GM21723 (cell line): ENCODE data around the gene ALPL.
A peak's percentile ranks its signal among the peaks of the same experiment; 100 is the strongest.
"Not testable (repeated sequence)": the region's sequence is repeated elsewhere in the genome, so short reads cannot be mapped to it uniquely, and the experiment has no call there.

ENCODE experiments used
- ATAC-seq: cut with Tn5 transposase; IDR thresholded peaks from one replicate; pipeline ENCODE4 v1.9.1; 2021; ENCODE audit warnings: mild to moderate bottlenecking, moderate library complexity; ENCODE audit not compliant: unreplicated experiment

Gene ALPL

DNA sequence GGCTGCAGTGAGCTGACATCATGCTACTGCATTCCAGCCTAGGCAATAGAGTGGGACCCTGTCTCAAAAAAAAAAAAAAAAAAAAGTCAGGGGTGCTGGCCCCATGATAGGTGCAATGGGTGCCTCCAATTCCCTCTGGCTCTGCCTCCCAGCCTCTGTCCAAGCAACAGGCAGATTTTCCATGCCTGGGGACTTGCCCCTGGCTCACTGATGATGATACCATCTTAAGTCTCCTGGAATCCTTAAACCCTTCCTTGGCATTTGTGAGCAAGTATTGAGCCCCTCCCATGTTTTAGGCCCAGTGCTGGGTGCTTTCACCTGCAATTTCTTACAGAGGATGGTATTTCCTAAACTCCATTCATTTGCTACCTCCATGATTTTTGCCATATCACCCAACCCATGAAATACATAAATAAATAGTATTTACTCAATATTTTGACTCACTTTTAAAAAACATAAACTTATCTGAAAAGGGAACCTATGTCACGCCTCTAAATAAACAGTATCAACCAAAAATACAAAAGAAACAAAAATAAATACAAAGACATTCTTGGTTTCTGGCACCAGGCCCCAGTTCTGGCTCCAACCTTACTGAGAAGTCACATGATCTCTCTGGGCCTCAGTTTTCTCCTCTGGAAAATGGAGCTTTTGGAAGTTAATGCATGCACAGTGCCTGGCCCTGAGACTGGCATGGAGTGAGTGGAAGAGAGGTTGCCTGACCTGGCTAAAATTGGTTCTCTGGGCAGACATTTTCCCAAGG is 1.5 kb upstream of the ALPL start:
- no peak for ATAC-seq

DNA sequence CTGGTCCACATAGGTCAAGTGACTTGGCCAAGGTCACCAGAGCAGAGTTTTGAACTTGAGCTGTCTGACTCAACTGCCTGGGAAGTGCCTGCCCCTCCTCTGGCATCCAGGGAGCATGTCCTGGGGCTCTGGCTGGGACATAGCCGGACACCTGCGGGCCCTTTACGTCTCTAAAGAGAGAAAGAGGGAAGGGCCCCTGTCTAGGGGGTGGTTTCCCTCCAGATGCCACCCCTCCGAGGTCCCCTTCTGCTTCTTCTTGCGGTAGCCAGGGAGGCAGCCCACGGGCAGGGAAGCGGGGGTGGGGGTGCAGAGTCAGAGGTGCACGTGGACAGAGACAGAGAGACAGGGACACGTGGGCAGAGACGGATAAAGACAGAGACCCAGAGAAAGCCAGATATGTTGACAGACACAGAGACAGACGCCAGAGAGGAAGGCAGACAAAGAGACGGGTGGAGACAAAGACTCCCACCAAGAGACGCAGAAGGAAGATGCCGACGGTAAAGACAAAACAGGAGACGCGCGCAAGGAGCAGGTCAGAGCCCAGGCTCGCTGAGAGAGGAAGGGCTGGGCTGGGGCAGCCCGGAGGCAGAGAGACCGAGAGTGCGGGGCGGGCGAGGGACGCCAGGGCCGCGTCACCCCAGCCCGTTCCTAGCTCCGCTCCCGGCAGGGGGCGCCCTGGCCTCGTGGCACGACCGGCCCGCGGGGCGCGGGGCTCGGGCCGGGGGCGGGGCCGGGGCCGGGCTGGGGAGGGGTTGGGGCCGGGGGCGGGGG is 458 bp upstream of the ALPL start:
- ATAC-seq, result no peak

DNA sequence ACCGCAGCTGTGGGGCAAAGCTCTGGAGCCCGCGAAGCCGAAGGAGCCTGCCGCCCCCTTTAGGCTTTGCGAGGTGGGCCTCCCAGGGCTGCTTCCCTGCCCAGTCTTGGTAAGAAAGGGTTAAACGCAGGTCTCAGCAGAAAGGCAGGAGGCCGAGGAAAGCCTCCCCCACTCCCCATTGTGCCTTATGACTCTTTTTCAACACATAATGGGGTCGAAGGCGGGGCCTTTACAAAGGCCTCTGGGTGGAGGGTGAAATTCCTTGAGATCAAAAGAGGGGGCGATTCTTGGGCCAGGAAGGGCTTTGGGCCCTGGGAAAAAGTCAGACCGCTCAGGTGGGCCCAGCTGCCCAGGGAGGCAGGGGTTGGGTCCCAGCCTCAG is 880 bp downstream of the ALPL start:
- ATAC-seq, result no peak

DNA sequence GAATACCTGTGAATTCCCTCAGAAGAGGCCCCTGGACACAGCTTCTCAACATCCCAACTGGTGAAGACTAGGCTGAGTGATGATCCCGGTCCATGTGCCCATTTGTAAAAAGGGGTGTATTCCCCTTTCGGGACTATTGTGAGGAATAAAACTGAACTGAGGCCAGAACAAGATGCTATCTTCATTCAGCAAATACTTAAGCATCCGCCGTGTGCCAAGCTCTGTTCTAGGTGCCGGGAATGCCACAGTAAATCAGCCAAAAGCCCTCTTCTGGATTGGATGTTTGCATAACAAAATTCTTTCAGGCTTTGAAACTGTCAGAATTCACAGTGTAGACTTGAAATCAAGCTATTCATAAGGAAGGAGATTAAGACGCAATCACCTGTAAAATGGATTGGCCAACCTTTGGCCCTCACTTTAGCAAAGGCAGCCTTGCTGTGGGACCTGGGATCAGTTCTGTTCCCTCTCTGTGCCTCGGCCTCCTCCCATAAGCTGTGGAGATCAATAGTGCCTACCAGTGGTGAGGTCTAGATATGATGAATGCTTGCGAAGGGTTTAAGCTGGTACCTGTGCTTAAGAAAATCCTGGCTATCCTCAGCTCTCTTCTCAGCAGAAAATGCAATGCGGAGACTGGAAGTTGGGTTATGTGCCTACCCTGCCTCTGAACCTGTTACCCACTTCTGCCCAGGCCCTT is 1.8 kb downstream of the ALPL start:
- no peak for ATAC-seq

DNA sequence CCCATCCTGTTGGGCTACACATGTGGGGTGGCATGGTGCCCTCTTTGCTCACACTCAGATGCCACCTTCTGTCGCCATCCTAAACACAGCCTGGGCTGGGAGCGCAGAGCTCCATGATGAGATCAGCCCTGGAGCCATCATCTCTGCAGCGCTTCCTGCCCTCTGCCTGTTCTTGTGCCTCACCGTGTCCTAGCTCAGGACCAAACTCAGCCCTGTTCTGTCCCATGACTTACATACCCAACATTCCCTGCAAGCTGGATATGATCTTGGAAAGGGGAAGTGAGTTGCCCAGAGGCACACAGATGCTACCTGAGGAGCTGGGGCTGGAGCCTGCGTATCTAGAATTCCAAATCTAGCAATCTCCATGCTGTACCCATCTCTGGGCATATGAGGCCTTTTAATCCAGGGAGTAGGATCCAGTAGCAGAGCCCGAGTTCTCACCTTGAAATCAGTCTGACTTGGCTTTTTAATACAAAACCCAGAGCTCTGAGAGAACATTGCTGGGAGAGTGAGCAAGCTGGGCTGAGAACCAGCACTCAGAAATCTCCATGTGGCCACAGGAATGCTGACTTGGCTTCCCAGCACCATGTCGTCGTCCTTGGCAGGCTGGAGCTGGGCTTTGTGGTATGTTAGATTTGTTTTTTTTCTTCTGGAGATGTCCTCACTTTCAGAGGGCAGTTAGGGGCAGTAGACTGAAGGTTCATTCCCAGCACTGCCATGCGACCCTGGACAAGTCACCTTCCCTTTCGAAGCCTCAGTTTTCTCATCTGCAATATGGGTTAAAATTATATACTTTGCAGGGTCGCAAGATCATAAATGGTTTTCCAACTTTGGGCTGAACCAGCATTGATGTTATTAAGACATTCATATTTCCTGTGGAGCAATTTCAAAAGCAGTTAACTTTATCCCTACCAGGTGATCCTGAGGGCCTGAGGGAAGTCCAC is 2.6 kb downstream of the ALPL start:
- ATAC-seq, result no peak

DNA sequence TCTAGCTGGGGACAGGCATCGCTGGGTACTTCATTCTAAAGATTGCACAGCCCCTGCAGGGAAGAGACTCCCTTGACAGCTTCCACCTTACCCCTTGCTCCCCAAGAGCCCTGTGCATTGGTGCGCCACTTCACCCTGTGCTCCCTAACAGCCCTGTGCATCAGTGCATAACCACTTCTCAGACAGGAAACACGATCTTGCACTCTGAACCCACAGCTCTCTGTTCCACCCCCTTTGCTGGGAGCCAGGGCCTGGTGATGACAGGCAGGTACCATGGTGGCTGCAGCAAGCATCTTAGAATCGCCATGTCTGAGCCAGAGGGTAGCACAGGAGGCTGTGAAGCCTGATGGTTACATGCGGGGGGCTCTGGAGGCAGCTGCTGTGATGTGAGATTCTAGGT is 5.0 kb downstream of the ALPL start:
- peak; percentile 73 for ATAC-seq

DNA sequence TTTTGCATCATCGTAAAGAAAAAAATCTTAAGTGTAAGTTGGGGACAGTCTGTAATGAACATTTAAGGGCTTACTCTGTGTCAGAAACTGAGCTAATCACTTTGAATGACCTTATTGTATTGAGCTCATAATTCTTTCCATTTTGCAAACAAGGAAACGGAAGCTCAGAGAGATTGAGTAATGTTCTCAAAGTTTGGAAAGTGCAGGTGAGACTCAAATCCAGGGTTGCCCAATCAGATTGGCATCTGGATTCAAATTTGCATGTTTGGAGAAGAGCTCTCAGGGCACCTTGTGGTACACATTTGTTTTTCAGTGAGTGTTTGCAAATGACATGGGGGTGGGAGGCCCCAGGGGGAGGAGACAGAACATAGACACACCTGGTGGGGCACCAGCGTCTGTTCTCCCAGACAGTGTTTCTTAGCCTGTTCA is 8.0 kb downstream of the ALPL start:
- no peak for ATAC-seq

DNA sequence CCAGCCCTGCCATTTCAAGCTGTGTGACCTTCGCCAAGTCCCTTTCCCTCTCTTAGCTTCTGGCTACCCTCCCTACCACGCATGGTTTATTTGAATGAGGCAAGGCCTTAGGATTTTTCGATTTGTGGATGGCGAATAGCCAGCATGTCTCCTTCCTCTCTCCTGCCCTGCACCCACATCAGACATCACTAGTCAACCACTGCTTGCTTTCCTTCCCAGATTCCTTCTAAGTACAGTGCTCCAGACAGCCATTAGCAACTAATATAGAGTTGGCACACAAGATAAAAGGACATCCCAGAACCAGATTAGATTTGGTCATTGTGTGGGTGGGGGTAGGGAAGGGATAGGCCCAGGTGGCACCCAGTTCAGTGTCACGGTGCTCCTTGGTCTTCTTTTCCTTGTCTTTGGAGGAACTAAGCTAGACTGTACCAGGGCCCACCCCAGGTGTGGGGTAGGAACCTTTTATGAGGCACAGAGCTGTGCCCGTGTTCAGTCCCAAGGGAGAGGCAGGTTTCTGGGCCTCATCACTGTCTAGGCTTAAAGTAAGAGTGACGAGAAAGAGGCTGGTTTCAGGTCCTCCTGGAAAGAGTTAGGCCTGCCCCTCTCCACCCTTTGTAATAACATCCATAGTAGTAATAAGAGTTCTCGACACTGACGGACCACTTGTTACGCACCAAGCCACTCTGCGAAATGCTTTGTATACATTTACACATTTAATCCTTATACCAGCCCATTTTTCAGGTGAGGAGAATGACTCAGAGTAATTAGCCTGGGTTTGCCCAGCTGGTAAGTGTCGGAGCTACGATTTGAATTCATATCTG is 8.6 kb downstream of the ALPL start:
- ATAC-seq, result no peak

DNA sequence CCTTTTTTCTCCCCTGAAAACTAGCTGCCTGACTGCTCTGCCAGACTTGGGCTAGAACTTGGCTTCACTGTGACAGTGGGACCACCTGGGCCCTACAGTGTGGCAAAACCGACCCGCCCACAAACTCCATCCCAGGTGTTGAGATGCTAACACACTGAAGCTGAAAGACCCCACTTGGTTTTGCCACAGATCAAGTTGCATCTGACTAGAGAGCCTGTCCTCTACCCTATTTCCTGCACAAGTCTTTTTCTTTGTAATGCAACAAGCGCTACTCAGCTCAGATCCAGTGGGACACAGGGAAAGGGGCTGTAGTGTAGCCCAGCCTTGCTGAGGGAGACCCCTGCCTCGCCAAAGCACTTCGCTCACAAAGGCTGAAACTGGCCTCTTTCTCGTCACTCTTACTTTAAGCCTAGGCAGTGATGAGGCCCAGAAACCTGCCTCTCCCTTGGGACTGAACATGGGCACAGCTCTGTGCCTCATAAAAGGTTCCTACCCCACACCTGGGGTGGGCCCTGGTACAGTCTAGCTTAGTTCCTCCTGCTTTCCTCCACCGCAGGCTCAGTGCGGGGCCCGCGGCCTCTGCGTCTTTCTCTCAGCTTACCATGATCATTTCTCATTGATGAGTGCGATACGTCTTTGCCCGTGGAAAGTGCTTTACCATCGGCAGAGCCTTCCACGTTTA is 9.7 kb downstream of the ALPL start:
- no peak for ATAC-seq

DNA sequence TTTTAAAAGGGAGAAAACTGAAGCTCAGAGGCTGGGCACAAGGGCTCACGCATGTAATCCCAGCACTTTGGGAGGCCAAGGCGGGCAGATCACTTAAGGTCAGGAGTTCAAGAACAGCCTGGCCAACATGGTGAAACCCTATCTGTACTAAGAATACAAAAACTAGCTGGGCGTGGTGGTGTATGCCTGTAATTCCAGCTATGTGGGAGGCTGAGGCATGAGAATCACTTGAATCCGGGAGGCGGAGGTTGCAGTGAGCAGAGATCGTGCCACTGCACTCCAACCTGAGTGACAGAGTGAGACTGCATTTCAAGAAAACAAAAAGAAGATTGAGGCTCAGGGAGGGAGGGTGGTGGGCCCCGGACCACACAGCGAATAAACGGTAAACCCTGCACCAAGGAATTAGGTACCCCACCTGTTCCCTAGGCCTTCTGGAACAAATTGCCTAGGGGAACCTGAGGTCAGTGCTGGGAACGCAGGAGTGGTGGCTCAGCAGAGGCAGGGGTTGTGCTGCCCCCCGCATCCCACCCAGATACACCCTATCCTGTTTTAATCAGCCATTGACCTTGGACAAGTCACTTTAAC is 10.4 kb downstream of the ALPL start:
- ATAC-seq, result not testable (repeated sequence)

DNA sequence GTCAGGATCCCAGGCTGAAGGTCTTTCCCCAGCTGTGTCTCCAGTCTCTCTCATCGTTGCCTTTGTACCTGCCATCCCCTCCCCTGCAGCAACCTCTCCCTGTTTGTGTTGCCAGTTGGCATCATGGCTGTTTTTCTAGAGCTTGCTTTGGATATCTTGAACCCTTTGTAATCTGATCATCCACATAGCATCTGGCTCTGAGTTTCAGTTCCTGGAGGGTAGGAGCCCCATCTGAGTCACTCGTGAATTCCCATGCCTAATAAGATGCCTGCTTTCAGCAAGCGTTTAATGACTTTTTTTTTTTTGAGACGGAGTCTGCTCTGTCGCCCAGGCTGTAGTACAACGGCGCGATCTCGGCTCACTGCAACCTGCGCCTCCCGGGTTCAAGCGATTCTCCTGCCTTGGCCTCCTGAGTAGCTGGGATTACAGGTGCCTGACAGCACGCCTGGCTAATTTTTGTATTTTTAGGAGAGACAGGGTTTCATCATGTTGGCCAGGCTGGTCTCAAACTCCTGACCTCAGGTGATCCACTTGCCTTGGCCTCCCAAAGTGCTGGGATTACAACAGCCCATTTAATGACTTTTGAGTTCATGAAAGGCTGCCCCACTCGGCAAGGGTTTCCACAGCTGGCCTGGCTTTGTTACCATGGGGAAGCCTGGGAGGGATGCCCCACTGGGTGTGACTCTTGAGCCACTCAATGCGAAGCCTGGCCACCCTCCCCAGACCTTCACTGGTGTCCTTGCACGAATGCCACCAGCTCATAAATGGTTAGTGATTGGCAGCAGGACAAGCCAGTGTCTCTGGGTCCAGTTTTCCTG is 11.9 kb downstream of the ALPL start:
- ATAC-seq, result no peak

DNA sequence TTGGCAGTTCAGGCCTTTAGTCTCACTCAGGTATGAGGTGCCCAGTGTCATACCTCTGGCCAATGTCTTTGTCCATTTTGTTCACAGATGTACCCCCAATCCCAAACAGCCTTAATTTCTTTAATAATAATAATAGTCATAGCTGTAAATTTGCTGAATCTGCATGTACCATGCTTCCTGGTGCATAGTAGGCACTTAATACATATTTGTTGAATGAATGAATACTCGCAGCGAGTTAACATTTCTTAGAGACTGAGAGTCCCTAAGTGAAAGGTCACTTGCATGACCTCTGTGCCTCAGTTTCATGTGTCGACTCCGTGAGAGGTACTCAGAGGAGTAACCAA is 12.5 kb downstream of the ALPL start:
- ATAC-seq, result no peak

DNA sequence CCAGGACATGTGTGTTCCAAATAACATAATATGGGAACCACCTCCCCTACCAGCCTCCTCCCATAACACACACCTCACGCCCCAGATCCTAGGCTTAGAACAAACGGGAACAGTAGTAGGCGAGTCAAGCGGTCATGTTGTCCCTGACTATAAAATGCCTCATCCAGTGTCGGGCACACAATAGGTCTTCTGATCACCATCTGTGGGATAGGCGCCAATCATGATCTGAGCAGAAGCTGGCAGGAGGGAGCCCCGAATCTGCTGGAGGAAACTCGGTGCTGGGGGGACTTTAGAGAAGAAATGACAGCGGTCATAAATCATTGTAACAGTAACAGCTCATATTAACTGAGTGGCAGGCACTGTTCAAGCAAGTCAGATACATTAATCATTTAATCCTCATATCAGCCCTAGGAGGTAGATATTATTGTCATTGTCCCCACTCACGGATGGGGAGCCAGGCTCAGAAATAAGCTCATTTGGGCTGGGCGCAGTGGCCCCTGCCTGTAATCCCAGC is 13.4 kb downstream of the ALPL start:
- no peak for ATAC-seq

DNA sequence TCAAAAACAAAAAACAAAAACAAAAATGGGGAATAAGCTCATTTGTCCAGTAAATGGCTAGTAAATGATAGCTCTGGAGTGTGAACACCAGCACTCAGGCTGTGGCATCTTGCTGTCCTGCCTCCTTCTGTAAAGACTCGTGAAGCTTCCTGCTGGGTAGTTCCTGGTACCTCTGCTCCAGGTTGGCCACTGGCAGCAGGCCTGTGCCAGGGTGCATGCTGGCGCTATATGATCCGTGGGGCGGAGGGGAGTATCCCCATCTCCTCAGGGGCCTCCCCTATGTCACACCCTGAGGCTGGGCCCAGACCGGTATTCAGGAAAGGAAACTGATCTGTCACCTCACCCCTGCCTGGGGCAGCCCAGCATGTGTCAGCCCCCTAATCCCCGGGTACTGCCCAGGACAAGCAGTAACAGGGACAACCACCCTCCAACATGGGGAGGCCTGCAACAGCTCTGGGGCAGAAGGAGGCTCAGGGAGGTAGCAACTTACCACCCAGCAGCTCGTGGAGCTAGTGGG is 14.1 kb downstream of the ALPL start:
- ATAC-seq, result no peak

DNA sequence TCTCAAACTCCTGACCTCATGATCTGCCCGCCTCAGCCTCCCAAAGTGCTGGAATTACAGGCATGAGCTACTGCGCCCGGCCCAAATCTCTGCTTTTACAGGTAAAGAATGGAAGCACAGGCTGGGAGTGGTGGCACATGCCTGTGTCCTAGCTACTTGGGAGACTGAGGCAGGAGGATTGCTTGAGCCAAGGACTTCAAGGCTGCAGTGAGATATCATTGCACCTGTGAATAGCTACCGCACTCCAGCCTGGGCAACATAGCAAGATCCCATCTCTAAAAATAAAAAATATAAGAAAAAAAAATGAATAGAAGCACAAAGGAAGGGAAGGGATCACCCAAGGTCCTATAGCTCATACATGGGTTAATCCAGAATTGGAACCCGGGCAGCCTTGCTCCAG is 15.0 kb downstream of the ALPL start:
- ATAC-seq, result no peak

DNA sequence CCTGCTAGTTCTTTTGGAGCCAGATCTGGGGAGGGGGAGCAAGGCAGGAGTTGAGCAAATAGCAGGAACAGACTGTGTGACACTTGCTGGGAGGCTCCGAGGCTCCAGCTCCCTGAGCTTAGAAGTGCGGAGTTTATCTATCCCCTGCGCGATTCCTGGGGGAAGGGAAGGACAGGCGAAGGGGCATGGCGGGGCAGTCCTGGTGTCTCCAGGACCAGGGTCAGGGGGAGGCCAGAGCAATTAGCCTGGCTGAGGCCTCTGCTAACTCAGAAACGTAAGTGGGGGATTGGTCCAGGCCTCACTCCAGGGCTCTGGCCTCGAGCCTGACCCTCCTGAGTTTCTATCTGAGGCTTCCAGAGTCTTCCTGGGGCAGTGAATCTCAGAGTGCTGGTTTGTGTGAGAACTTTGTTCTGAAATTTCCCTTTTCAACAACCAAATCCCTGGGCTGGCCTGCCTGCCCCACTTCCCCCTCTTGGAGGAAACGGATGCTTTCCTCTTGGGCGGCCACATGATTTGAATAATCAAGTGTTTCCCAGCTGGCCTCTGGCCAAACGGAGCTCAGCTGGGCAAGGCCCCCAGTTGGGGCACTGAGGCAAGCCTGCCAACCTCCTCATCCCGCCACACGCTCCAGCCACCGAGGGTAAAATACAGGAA is 15.6 kb downstream of the ALPL start:
- ATAC-seq, result no peak

DNA sequence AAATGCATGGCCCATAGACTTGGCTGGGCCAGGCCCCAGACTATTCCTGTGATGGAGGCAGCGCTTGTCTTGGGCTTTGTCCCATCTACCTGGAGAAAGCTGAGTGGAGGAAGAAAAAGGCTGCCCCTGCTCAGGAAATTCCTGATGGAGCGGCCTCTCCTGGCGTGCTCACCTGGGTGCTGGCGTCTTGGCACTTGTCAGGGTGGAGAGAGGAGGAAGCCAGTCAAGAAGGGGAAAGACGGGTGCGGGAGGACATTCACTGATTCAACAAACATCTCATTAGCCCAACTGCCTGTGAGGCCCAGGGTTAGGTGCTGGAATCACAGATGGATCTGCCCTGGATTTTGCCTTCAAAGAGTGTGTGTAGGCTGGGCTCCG is 16.1 kb downstream of the ALPL start:
- no peak for ATAC-seq
